Kidney (tissue), 14 donors: ENCODE results near the gene TRIO. TPM values are rescaled to one million over a fixed set of nuclear protein-coding genes. Genes with fewer than 3 reads are reported as not detected.

Experiments used
- DNase-seq, 5 donors: peaks; one replicate each; pipeline ENCODE4 v3.0.0-alpha.2; 2013 to 2020
- FAIRE-seq: peaks from 2 replicates; lab custom pipeline; 2012; peaks lifted over from hg19 to GRCh38; lab: Jason Lieb, UNC
- H3K27ac ChIP-seq, 2 donors: one replicate each; pipeline ENCODE4 v1.7.0; 2013; ENCODE audit warnings: low read depth in 2 of 2, low read length in 2 of 2, inconsistent platforms in 1 of 2
- H3K27me3 ChIP-seq: one replicate; pipeline ENCODE4 v1.7.1; 2013; ENCODE audit warnings: low read length, inconsistent platforms; ENCODE audit not compliant: control insufficient read depth, insufficient read depth
- H3K36me3 ChIP-seq, 3 donors: one replicate each; pipeline versions ENCODE4 v1.7.0 to v1.7.1; 2013; ENCODE audit warnings: low read length in 3 of 3, control low read depth in 1 of 3, inconsistent platforms in 1 of 3; ENCODE audit not compliant: insufficient read depth in 3 of 3, control insufficient read depth in 2 of 3
- H3K4me1 ChIP-seq, 3 donors: one replicate each; pipeline versions ENCODE4 v1.7.0 to v1.7.1; 2013; ENCODE audit warnings: low read length in 3 of 3, inconsistent platforms in 1 of 3, low read depth in 1 of 3; ENCODE audit not compliant: control insufficient read depth in 2 of 3, insufficient read depth in 2 of 3
- H3K4me3 ChIP-seq, 3 donors: one replicate each; pipeline versions ENCODE4 v1.7.0 to v1.8.1; 2013; ENCODE audit warnings: low read length in 3 of 3, control low read depth in 1 of 3, inconsistent platforms in 1 of 3
- H3K9ac ChIP-seq, 3 donors: one replicate each; pipeline versions ENCODE4 v1.7.0 to v1.7.1; 2013; ENCODE audit warnings: low read length in 3 of 3, control low read depth in 1 of 3, inconsistent platforms in 1 of 3
- H3K9me3 ChIP-seq, 3 donors: one replicate each; pipeline versions ENCODE4 v1.7.0 to v1.7.1; 2013; ENCODE audit warnings: low read length in 3 of 3, control low read depth in 1 of 3, inconsistent platforms in 1 of 3; ENCODE audit not compliant: control insufficient read depth in 2 of 3, insufficient read depth in 1 of 3
- CTCF ChIP-seq: IDR thresholded peaks from 3 replicates; pipeline ENCODE4 v1.5.1; 2012; ENCODE audit warnings: mild to moderate bottlenecking, moderate library complexity, borderline replicate concordance; ENCODE audit not compliant: insufficient read depth; ENCODE audit errors: extremely low read depth
- intact Hi-C: fragments of 100-400 bp; cut with DNase I; formaldehyde crosslinking; loops from one replicate; pipeline ENCODE4 v1.11.1; 2022
- polyA plus RNA-seq: library from polyadenylated mRNA; stranded (reverse); fragments of 350-450 nt; fragmentation: Illumina TruSeq; extraction: RNeasy Lipid Tissue Mini Kit (QIAGEN cat#74804); gene quantifications from one replicate; pipeline ENCODE4 v1.2.3, GENCODE V29; 2014; ENCODE audit warnings: low read depth, low replicate concordance; ENCODE audit not compliant: insufficient read depth
- total RNA-seq: library from RNA; stranded (reverse); fragmentation: NEBNext Ultra II Directional; extraction: Animal tissue kit (Norgen Biotek cat#: 25700); gene quantifications from one replicate; pipeline ENCODE4 v1.2.1, GENCODE V29; 2021
- donor health status: control.
- donor health status: control.
- donor health status: control.
- donor health status: control.
- donor health status: control.
- donor health status: DM: yes; HTN: yes; CAD: no.
- donor health status: Normal renal cell carcinoma (clear cell type).

Gene TRIO
- total and polyA plus RNA-seq, 2 donors from 2014 or later = 9.5 to 149 TPM

GRCh38 chr5:14426521-14426920 is 283.4 kb downstream of the TRIO start:
- FAIRE-seq = no peak
- no peaks in the 10 kb centered on the region for H3K9me3 ChIP-seq
- no peak for TF ChIP-seq CTCF
- H3K4me1 ChIP-seq = no peaks in the 10 kb centered on the region
- H3K36me3 ChIP-seq = peaks cover 0 to 6% (median 3%) of the 10 kb centered on the region in 3 donors
- no peak for DNase-seq
- no peak overlapping the region for H3K4me3 ChIP-seq
- no peak overlapping the region for H3K27ac ChIP-seq
- H3K9ac ChIP-seq = no peak overlapping the region
- intact Hi-C loops = no loop called here
- no peaks in the 10 kb centered on the region for H3K27me3 ChIP-seq

- no peak overlapping the region for H3K27ac ChIP-seq
- DNase-seq = no peak
- H3K4me3 ChIP-seq = no peak overlapping the region
- no peaks in the 10 kb centered on the region for H3K4me1 ChIP-seq
- H3K27me3 ChIP-seq = no peaks in the 10 kb centered on the region
- intact Hi-C loops = no loop called here
- peaks cover 0 to 6% (median 0%) of the 10 kb centered on the region in 3 donors for H3K36me3 ChIP-seq
- no peaks in the 10 kb centered on the region for H3K9me3 ChIP-seq
- H3K9ac ChIP-seq = no peak overlapping the region
- FAIRE-seq = no peak
- TF ChIP-seq CTCF = no peak
Measured at GRCh38 chr5:14428302-14429081, 285.4 kb downstream of the TRIO start.

GRCh38 chr5:14429101-14430050 is 286.2 kb downstream of the TRIO start:
- no peak for TF ChIP-seq CTCF
- no peak for FAIRE-seq
- H3K9me3 ChIP-seq = no peaks in the 10 kb centered on the region
- H3K36me3 ChIP-seq = peaks cover 0 to 6% (median 0%) of the 10 kb centered on the region in 3 donors
- no peaks in the 10 kb centered on the region for H3K27me3 ChIP-seq
- no peak overlapping the region for H3K9ac ChIP-seq
- no peaks in the 10 kb centered on the region for H3K4me1 ChIP-seq
- no peak overlapping the region for H3K4me3 ChIP-seq
- intact Hi-C loops = no loop called here
- no peak for DNase-seq
- no peak overlapping the region for H3K27ac ChIP-seq
